HepG2 (cell line): Measurements from ENCODE around the gene DND1. TPM values are rescaled to one million over a fixed set of nuclear protein-coding genes. Genes with fewer than 3 reads are reported as not detected.
A peak's percentile ranks its signal among the peaks of the same experiment; 100 is the strongest.

ENCODE experiments used
- ARID3A ChIP-seq: IDR thresholded peaks from 2 replicates; pipeline ENCODE4 v1.6.1; 2012; ENCODE audit warnings: low read depth, low read length, improper control_type of control experiment
- ARID4A ChIP-seq: sonication (generic); formaldehyde crosslinking; IDR thresholded peaks from 2 replicates; pipeline ENCODE4 v1.5.0; 2020; ENCODE audit warnings: mild to moderate bottlenecking, missing genetic modification reagents, borderline replicate concordance
- CHD4 ChIP-seq: fragments of 200-600 bp; sonication (generic); IDR thresholded peaks from 2 replicates; pipeline ENCODE4 v1.7.0; 2017; ENCODE audit warnings: mild to moderate bottlenecking, low read length, borderline replicate concordance
- FOXC1 ChIP-seq: sonication (generic); formaldehyde crosslinking; IDR thresholded peaks from 2 replicates; pipeline ENCODE4 v1.8.0; 2022; ENCODE audit warnings: mild to moderate bottlenecking, missing genetic modification reagents, borderline replicate concordance
- JDP2 ChIP-seq: sonication (generic); formaldehyde crosslinking; IDR thresholded peaks from 2 replicates; pipeline ENCODE4 v1.8.1; 2022; ENCODE audit warnings: missing genetic modification reagents, borderline replicate concordance
- KIAA2018 ChIP-seq: sonication (generic); formaldehyde crosslinking; IDR thresholded peaks from 2 replicates; pipeline ENCODE4 v1.5.0; 2020; ENCODE audit warnings: mild to moderate bottlenecking, missing genetic modification reagents, borderline replicate concordance
- KLF15 ChIP-seq: sonication (generic); formaldehyde crosslinking; IDR thresholded peaks from 2 replicates; pipeline ENCODE4 v1.8.1; 2023; ENCODE audit warnings: borderline replicate concordance, mild to moderate bottlenecking, inconsistent platforms, missing genetic modification reagents, mixed read lengths
- SP1 ChIP-seq, 2 experiments: fragments of 450-650 bp in 1 of 2; sonication (generic) in 1 of 2; formaldehyde crosslinking in 1 of 2; IDR thresholded peaks; 2 replicates each; pipeline versions ENCODE4 v1.4.0 to v1.6.1; 2016 to 2020; ENCODE audit warnings: missing genetic modification reagents in 1 of 2
- STAT5B ChIP-seq: sonication (generic); formaldehyde crosslinking; IDR thresholded peaks from 2 replicates; pipeline ENCODE4 v1.4.0; 2020; ENCODE audit warnings: missing genetic modification reagents
- TOPORS ChIP-seq: sonication (generic); formaldehyde crosslinking; IDR thresholded peaks from 2 replicates; pipeline ENCODE4 v1.8.0; 2023; ENCODE audit warnings: mild to moderate bottlenecking, missing genetic modification reagents
- ZNF30 ChIP-seq: sonication (generic); formaldehyde crosslinking; IDR thresholded peaks from 2 replicates; pipeline ENCODE4 v1.5.0; 2020; ENCODE audit warnings: mild to moderate bottlenecking, missing genetic modification reagents
- ZNF574 ChIP-seq: sonication (generic); formaldehyde crosslinking; IDR thresholded peaks from 2 replicates; pipeline ENCODE4 v1.4.0; 2020; ENCODE audit warnings: missing genetic modification reagents
- polyA plus RNA-seq, 8 experiments: library from polyadenylated mRNA; depleted of rRNA in 3 of 8; stranded (reverse) in 7 of 8; unstranded in 1 of 8; fragments of >200 nt; fragmentation: Illumina TruSeq in 4 of 8; extraction: Trizol in 4 of 8; gene quantifications; 2 replicates each; pipeline versions ENCODE4 v1.2.1 to v1.2.3, GENCODE V29; 2011 to 2016; ENCODE audit warnings: low read depth in 4 of 8, missing spikeins in 1 of 8, mixed read lengths in 1 of 8; ENCODE audit not compliant: insufficient read depth in 1 of 8
- total RNA-seq, 5 experiments: library from RNA; depleted of rRNA; stranded (reverse); fragments of >200 nt; fragmentation: Illumina TruSeq; extraction: Trizol; gene quantifications; 2 replicates each; pipeline ENCODE4 v1.2.3, GENCODE V29; 2016; ENCODE audit warnings: low read depth in 1 of 5

DND1 gene
- total and polyA plus RNA-seq, 2 of the 13 experiments (the other 11 are each of a cell fraction or from before 2014, with no cell fraction given), result 0.48 to 0.55 TPM

GRCh38 chr5:140633021-140633471 is 40.3 kb downstream of the DND1 start, which contains the start of gene CD14 (continued):
- TF ChIP-seq ARID4A (CRISPR knock-in tag) (no peak; the same call in 1 of the 2 replicates), ZNF574 (CRISPR knock-in tag) (peak; percentile 32; the same call in 1 of the 2 replicates), CHD4 (no peak), ZNF30 (CRISPR knock-in tag) (no peak), ARID3A (no peak), FOXC1 (CRISPR knock-in tag) (no peak), JDP2 (CRISPR knock-in tag) (no peak), SP1 (IDR thresholded peaks at IDR 0.05) (no peak), SP1 (CRISPR knock-in tag; IDR thresholded peaks at IDR 0.05) (no peak), KIAA2018 (no peak), STAT5B (CRISPR knock-in tag) (no peak), KLF15 (CRISPR knock-in tag) (no peak), TOPORS (no peak)
